ENCODE measurements around the gene PLXNB3.

DNA sequence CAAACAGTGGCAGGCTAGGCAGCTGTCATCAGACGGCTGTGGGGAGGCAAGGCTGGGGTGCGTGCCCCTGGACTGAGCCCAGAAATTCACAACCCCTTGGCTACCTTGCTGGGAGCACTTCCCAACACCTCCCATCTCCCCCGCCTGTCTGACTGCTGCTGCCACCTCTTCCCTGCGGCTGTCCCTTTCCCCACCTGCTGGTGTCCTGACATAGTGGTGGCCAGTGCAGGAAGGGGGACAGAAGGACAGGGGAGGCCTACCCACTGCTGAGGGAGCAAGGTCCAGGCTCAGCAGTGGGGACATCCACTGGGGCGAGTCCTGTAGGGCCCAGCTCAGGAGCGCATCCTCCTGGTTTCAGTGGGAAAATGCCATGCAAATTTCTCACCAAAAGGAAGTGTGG, 36.0 kb upstream of the PLXNB3 start:
- TF ChIP-seq POLR2A (IDR thresholded peaks at IDR 0.05; ENCODE audit: low read length): no peak
- no peak for TF ChIP-seq GATA1 (IDR thresholded peaks at IDR 0.05; ENCODE audit: low read depth, low read length)
